RWPE1 (cell line): Measurements from ENCODE around the gene MYBBP1A.

Experiments
- CTCF ChIA-PET: fragments of 350-600 bp; sonication (Branson Sonifier 250); formaldehyde crosslinking; extraction: SDS; loops from one replicate; lab custom pipeline; 2021; lab: Yijun Ruan, JAX
- POLR2A ChIA-PET: fragments of 400-600 bp; formaldehyde crosslinking; extraction: SDS; loops from one replicate; lab custom pipeline; 2020; ENCODE audit warnings: antibody characterized with exemption; ENCODE audit not compliant: low non-redundant PET; lab: Yijun Ruan, JAX
- DNase-seq: peaks from one replicate; pipeline ENCODE4 v3.0.0; 2012; ENCODE audit warnings: low spot score
- H3K27ac ChIP-seq: fragments of 450-650 bp; 2 replicates; pipeline ENCODE4 v1.5.1; 2017
- CTCF ChIP-seq: fragments of 450-650 bp; conservative IDR thresholded peaks from 2 replicates; pipeline ENCODE4 v1.5.1; 2017; ENCODE audit warnings: low read depth, mild to moderate bottlenecking

Gene MYBBP1A

DNA sequence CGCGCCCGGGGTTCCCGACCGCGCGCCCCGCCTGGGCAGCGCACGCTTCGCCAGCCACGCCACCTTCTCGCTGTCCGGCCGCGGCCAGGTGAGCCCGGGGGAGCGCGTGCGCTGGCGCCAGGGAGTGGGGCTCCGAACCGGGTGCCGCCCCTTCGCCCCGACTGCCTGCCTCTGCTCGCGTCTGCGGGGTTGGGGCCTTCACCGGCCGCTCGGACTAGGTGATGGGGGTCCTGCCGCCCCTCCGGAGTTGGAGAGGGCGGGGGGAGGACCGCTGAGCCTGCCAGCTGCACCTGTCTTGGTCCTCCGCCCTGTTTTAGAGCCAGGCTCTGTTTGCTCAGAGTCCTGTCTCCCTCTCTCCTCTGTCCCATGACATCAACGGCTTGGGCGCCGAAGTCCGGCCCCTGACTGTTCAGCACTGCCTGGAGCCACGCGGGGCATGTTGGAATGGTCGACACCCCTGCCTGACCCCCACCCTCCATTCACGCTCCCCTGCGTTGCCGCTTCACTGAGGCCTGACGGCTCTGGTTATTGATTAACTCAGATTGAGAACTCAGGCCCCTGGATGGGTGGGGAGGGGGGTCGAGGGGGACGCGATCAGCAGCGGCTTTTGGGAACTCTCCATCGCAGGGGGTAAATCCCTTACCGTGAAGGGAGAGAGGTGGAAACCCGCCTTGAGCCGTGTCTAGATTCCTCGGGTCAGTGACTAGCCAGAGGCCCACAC is 29.9 kb upstream of the MYBBP1A start:
- ChIA-PET POLR2A (no interaction called here), CTCF (interaction anchor here (0.5 kb wide), 1 partner anchor 61 kb away, joined by 4 read pairs; no protein-coding TSS in a partner anchor)
- H3K27ac ChIP-seq: no peak overlapping the region
- TF ChIP-seq CTCF: no peak
- DNase-seq: no peak

- H3K27ac ChIP-seq: no peak within 1 kb of the TSS
- ChIA-PET CTCF (interaction anchor here (0.5 to 1.1 kb wide), 2 partner anchors 18 to 60 kb away, joined by 3 to 4 read pairs; no protein-coding TSS in a partner anchor), POLR2A (no interaction called here)
- DNase-seq: no peak
- TF ChIP-seq CTCF: no peak
Measured at GRCh38 chr17:4584101-4584916, 29.1 kb upstream of the MYBBP1A start, which contains the start of gene SMTNL2. Gene SMTNL2, plus strand, starts transcription at chr17:4584529. Its CDS starts 77 bp downstream, at chr17:4584606.

DNA sequence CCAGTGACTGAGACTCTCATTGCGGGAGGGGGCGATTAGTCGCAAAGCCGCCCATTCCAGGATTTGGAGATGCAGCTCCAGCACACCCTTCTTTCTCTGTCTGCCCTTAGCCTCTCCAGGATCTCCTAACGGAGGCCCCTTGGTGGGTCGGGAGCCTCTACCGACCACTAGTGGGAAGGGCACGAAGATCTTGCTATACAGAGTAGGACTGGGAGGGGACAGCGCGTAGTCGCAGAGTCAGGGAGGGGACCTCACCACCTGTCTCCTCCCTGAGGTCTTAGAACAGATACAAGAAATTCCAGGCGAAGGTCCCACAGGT is 28.6 kb upstream of the MYBBP1A start:
- ChIA-PET CTCF (interaction anchor here (1.1 kb wide), 1 partner anchor 17 kb away, joined by 3 read pairs; no protein-coding TSS in a partner anchor), POLR2A (no interaction called here)
- no peak for DNase-seq
- H3K27ac ChIP-seq: no peak overlapping the region
- TF ChIP-seq CTCF: no peak

GRCh38 chr17:4583206-4583605 is 28.0 kb upstream of the MYBBP1A start:
- DNase-seq: no peak
- ChIA-PET CTCF (interaction anchor here (1.1 kb wide), 1 partner anchor 17 kb away, joined by 3 read pairs; no protein-coding TSS in a partner anchor), POLR2A (no interaction called here)
- H3K27ac ChIP-seq: no peak overlapping the region
- TF ChIP-seq CTCF: no peak

DNA sequence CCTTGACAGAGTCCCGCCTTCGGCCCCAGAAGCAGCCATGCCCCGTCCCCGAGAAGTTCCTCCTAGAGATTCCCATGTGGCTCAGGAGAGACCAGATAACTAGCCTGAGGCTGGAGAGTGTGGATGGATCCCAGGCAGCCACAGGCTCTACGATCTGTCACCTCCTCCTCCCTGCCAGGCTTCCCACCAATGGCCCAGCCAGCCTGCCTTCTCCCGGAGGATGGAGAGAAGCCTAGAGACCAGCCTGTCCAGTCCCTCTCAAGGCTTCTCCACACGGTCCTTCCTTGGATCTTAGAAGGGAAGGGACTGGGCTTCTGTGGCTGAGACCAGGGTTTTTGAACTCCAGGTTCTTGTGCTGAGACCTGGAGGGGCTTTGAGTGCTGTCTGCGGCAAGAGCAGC is 27.5 kb upstream of the MYBBP1A start:
- TF ChIP-seq CTCF: no peak
- ChIA-PET POLR2A (no interaction called here), CTCF (interaction anchor here (1.0 kb wide), 1 partner anchor 43 kb away, joined by 4 read pairs; no protein-coding TSS in a partner anchor)
- no peak for DNase-seq
- H3K27ac ChIP-seq: no peak overlapping the region

DNA sequence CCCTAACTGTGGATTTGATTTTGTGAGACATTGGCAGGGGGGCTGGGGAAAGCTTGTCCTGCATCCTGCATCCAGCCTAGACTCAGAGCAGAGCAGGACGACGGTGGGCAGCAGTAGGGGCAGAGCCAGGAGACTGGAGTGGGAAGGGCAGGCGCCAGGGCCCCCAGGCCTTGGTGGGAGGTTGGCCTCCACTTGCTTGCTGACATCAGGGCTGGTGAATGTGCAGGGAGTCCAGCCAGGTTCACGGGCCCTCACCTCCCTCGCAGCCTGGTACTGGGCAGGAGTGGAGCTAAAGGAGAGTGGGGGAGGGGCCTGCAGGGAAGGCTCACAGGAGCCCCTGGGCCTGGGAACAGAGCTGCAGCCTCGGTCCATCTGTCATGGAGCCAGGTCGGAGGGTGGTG is 26.9 kb upstream of the MYBBP1A start:
- no peak for DNase-seq
- H3K27ac ChIP-seq: no peak overlapping the region
- POLR2A ChIA-PET: no interaction called here
- CTCF ChIA-PET: interaction anchor here (0.6 to 1.0 kb wide), 3 partner anchors 30 to 136 kb away, joined by 3 to 4 read pairs (median 3); no protein-coding TSS in a partner anchor
- TF ChIP-seq CTCF: no peak
